ENCODE results near the gene HOXD12. TPM values are rescaled to one million over a fixed set of nuclear protein-coding genes. Genes with fewer than 3 reads are reported as not detected.
A peak's percentile ranks its signal among the peaks of the same experiment; 100 is the strongest.

HOXD12 gene
- total and polyA plus RNA-seq, 2 donors, result 0.09 to 2.2 TPM

- Histone ChIP-seq H3K27ac (ENCODE audit: low read depth) (no peak overlapping the region), H3K36me3 (ENCODE audit: insufficient read depth) (no peaks in the 10 kb centered on the region), H3K4me1 (ENCODE audit: insufficient read depth) (no peaks in the 10 kb centered on the region), H3K4me3 (ENCODE audit: low read depth, low read length) (no peak overlapping the region)
- DNase-seq (ENCODE audit: extremely low spot score), result no peak
- WGBS, result 71% methylated on average over 7 of the region's 7 CpGs
These were observed 3.6 kb downstream of the HOXD12 start for GRCh38 chr2:176103194-176103593.

GRCh38 chr2:176103742-176104315 is 4.2 kb downstream of the HOXD12 start:
- Histone ChIP-seq H3K4me3 (ENCODE audit: low read depth, low read length) (no peak overlapping the region), H3K27ac (ENCODE audit: low read depth) (no peak overlapping the region), H3K36me3 (ENCODE audit: insufficient read depth) (no peaks in the 10 kb centered on the region), H3K4me1 (ENCODE audit: insufficient read depth) (no peaks in the 10 kb centered on the region)
- 24% methylated on average over 17 of the region's 17 CpGs for WGBS
- DNase-seq (ENCODE audit: extremely low spot score), result no peak

GRCh38 chr2:176104316-176105077 is 4.9 kb downstream of the HOXD12 start:
- 3% methylated on average over 56 of the region's 56 CpGs for WGBS
- DNase-seq (ENCODE audit: extremely low spot score), result no peak
- H3K4me1 ChIP-seq (ENCODE audit: insufficient read depth), result no peaks in the 10 kb centered on the region

GRCh38 chr2:176105078-176105729 is 5.6 kb downstream of the HOXD12 start:
- no peak for DNase-seq (ENCODE audit: extremely low spot score)
- H3K36me3 ChIP-seq (ENCODE audit: insufficient read depth), result no peaks in the 10 kb centered on the region
- H3K4me1 ChIP-seq (ENCODE audit: insufficient read depth), result no peaks in the 10 kb centered on the region
- no peak overlapping the region for H3K27ac ChIP-seq (ENCODE audit: low read depth)
- no peak overlapping the region for H3K4me3 ChIP-seq (ENCODE audit: low read depth, low read length)
- 31% methylated on average over 25 of the region's 25 CpGs for WGBS

More at GRCh38 chr2:176104316-176105077, 4.9 kb downstream of the HOXD12 start:
- no peak overlapping the region for H3K27ac ChIP-seq (ENCODE audit: low read depth)
- no peaks in the 10 kb centered on the region for H3K36me3 ChIP-seq (ENCODE audit: insufficient read depth)
- no peak overlapping the region for H3K4me3 ChIP-seq (ENCODE audit: low read depth, low read length)

GRCh38 chr2:176105730-176106580 is 6.4 kb downstream of the HOXD12 start:
- H3K4me1 ChIP-seq (ENCODE audit: insufficient read depth), result no peaks in the 10 kb centered on the region
- H3K27ac ChIP-seq (ENCODE audit: low read depth), result no peak overlapping the region
- H3K36me3 ChIP-seq (ENCODE audit: insufficient read depth), result no peaks in the 10 kb centered on the region
- WGBS, result 46% methylated on average over 25 of the region's 25 CpGs
- DNase-seq (ENCODE audit: extremely low spot score), result no peak
- H3K4me3 ChIP-seq (ENCODE audit: low read depth, low read length), result no peak overlapping the region

- Histone ChIP-seq H3K36me3 (ENCODE audit: insufficient read depth) (no peaks in the 10 kb centered on the region), H3K27ac (ENCODE audit: low read depth) (no peak within 1 kb of the TSS), H3K4me1 (ENCODE audit: insufficient read depth) (no peaks in the 10 kb centered on the region), H3K4me3 (ENCODE audit: low read depth, low read length) (peak within 1 kb of the TSS; percentile 47)
- WGBS, result 3% methylated on average over 85 of the region's 85 CpGs
- DNase-seq (ENCODE audit: extremely low spot score), result no peak
These were observed 7.3 kb downstream of the HOXD12 start, which contains the start of gene HOXD11 for GRCh38 chr2:176106581-176107539. HOXD11 (plus strand) TSS chr2:176107280; CDS start chr2:176107356, 76 bp downstream.

GRCh38 chr2:176107731-176108181 is 8.2 kb downstream of the HOXD12 start:
- Histone ChIP-seq H3K27ac (ENCODE audit: low read depth) (no peak overlapping the region), H3K36me3 (ENCODE audit: insufficient read depth) (no peaks in the 10 kb centered on the region), H3K4me1 (ENCODE audit: insufficient read depth) (no peaks in the 10 kb centered on the region), H3K4me3 (ENCODE audit: low read depth, low read length) (peak overlapping the region; percentile 47)
- DNase-seq (ENCODE audit: extremely low spot score), result no peak
- under 1% methylated on average over 59 of the region's 59 CpGs for WGBS

- Histone ChIP-seq H3K36me3 (ENCODE audit: insufficient read depth) (no peaks in the 10 kb centered on the region), H3K4me3 (ENCODE audit: low read depth, low read length) (no peak overlapping the region), H3K27ac (ENCODE audit: low read depth) (no peak overlapping the region), H3K4me1 (ENCODE audit: insufficient read depth) (no peaks in the 10 kb centered on the region)
- DNase-seq (ENCODE audit: extremely low spot score), result no peak
- WGBS, result 60% methylated on average over 26 of the region's 26 CpGs
These were observed 9.8 kb downstream of the HOXD12 start for GRCh38 chr2:176109192-176109901.

- no peaks in the 10 kb centered on the region for H3K4me1 ChIP-seq (ENCODE audit: insufficient read depth)
- WGBS, result 82% methylated on average over 4 of the region's 4 CpGs
- H3K4me3 ChIP-seq (ENCODE audit: low read depth, low read length), result no peak overlapping the region
These were observed 10.4 kb downstream of the HOXD12 start for GRCh38 chr2:176109946-176110345.

GRCh38 chr2:176110415-176111308 is 11.1 kb downstream of the HOXD12 start:
- H3K27ac ChIP-seq (ENCODE audit: low read depth), result no peak overlapping the region
- H3K36me3 ChIP-seq (ENCODE audit: insufficient read depth), result no peaks in the 10 kb centered on the region
- 64% methylated on average over 7 of the region's 7 CpGs for WGBS
- no peaks in the 10 kb centered on the region for H3K4me1 ChIP-seq (ENCODE audit: insufficient read depth)
- no peak overlapping the region for H3K4me3 ChIP-seq (ENCODE audit: low read depth, low read length)
- DNase-seq (ENCODE audit: extremely low spot score), result no peak

More at GRCh38 chr2:176109946-176110345, 10.4 kb downstream of the HOXD12 start:
- no peak for DNase-seq (ENCODE audit: extremely low spot score)
- Histone ChIP-seq H3K36me3 (ENCODE audit: insufficient read depth) (no peaks in the 10 kb centered on the region), H3K27ac (ENCODE audit: low read depth) (no peak overlapping the region)

GRCh38 chr2:176111309-176111663 is 11.7 kb downstream of the HOXD12 start:
- Histone ChIP-seq H3K36me3 (ENCODE audit: insufficient read depth) (no peaks in the 10 kb centered on the region), H3K4me1 (ENCODE audit: insufficient read depth) (no peaks in the 10 kb centered on the region), H3K4me3 (ENCODE audit: low read depth, low read length) (no peak overlapping the region), H3K27ac (ENCODE audit: low read depth) (no peak overlapping the region)
- WGBS, result 31% methylated on average over 16 of the region's 16 CpGs
- no peak for DNase-seq (ENCODE audit: extremely low spot score)
